Astrocyte of the spinal cord (primary cell): ENCODE results near the gene PATE4.

Source experiments
- DNase-seq: peaks from one replicate; pipeline ENCODE4 v3.0.0; 2011; ENCODE audit warnings: low read depth, low spot score
- H3K4me3 ChIP-seq: 2 replicates; pipeline ENCODE4 v1.5.1; 2011; ENCODE audit warnings: low read depth, mild to moderate bottlenecking, low read length, moderate library complexity
- in situ Hi-C: cut with HindIII; loops from 2 replicates; pipeline ENCODE4 v1.10.0; 2017; ENCODE audit warnings: low sequenced_read_pairs
- TF ChIP-seq, protein P1 (sequence below): IDR thresholded peaks from 2 replicates; pipeline ENCODE4 v1.5.1; 2012; ENCODE audit warnings: low read depth, mild to moderate bottlenecking, low read length, inconsistent platforms

Gene PATE4, protein sequence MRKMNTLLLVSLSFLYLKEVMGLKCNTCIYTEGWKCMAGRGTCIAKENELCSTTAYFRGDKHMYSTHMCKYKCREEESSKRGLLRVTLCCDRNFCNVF

DNA sequence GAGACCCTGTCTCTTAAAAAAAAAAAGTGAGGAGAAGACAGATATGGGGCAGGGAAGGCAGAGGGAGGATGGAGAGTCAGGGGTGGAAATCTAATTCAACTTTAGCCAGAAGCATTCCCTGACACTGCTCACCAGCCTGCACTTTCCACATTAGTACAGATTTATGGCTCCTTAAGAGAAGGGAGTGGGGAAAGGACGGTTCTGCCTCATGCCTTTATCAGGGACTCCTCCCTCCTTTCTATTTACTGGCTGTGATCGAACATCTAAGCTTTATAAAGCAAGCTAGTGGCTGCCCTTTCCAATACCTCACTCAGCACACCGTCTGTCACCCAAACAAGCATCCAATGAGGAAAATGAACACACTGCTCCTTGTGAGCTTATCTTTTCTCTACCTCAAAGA is at the start of gene PATE4:
PATE4 (plus strand) TSS at position 301 of the 400 bp plus-strand sequence; CDS start at position 345, 44 bp downstream.
- H3K4me3 ChIP-seq, result no peak within 1 kb of the TSS
- TF ChIP-seq, protein P1, sequence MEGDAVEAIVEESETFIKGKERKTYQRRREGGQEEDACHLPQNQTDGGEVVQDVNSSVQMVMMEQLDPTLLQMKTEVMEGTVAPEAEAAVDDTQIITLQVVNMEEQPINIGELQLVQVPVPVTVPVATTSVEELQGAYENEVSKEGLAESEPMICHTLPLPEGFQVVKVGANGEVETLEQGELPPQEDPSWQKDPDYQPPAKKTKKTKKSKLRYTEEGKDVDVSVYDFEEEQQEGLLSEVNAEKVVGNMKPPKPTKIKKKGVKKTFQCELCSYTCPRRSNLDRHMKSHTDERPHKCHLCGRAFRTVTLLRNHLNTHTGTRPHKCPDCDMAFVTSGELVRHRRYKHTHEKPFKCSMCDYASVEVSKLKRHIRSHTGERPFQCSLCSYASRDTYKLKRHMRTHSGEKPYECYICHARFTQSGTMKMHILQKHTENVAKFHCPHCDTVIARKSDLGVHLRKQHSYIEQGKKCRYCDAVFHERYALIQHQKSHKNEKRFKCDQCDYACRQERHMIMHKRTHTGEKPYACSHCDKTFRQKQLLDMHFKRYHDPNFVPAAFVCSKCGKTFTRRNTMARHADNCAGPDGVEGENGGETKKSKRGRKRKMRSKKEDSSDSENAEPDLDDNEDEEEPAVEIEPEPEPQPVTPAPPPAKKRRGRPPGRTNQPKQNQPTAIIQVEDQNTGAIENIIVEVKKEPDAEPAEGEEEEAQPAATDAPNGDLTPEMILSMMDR, result no peak
- no peak for DNase-seq
- in situ Hi-C loops, result no loop called here

DNA sequence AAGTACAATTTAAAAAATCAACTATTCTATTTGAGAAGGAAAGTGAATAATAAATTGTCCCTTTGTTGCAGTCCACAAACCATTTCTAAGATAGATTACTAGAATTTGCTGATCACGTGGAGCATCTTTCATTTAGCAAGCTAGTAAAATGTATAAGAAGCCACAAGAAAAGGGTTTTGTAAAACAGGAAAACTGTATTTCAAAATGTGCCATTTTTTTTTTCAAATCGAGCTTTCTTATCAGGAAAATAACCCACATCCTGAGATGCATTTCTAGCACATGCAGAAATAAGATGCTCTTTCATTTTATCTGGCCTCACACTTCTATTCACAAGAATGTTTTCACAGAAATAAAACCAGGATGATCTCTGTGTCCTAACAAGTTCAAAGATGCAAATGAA is 48.4 kb upstream of the PATE4 start:
- TF ChIP-seq, protein P1, result no peak

DNA sequence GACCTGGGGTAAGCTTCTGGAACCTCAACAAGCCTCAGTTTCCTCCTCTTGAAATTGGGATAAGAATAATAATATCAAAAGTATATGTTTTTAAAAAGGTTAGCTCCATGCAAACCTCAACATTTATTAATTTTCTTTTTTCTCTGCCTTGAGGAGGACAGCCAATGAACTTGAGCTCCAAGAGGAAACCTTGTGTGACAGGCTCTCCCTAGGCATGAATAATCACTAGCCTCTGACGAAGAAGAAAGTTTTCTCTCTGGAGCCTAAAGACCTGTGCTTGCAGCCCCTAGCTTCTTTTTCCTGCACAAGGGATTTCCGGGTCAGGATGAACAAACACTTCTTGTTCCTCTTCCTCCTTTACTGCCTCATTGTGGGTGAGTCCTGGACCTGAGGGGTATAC is 45.3 kb upstream of the PATE4 start, which contains the start of gene PATE3:
PATE3 (plus strand) TSS at position 301 of the 400 bp plus-strand sequence; CDS start at position 326, 25 bp downstream.
- TF ChIP-seq, protein P1, result no peak
- in situ Hi-C loops, result no loop called here
- no peak within 1 kb of the TSS for H3K4me3 ChIP-seq
- DNase-seq, result no peak

More for the DNA sequence above, 48.4 kb upstream of the PATE4 start:
- H3K4me3 ChIP-seq, result no peak overlapping the region
- in situ Hi-C loops, result no loop called here
- no peak for DNase-seq

DNA sequence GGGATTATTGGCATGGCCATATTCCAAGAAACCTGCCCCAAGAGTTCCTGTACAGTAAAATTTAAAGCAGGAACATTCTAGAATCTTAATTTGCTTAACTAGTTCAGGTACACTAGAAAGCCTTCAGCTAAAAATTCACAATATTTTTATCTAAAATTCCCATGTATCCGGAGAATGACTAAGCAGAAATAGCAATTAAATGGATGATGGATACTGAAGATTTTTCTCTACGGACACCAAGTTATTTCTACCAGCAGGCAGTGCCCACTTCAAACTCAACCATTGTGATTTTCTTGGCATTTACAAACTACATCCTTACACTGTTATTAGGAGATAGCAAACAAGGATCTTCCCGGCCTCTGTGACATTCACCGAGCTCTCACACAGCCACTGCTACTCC is 42.3 kb upstream of the PATE4 start:
- TF ChIP-seq, protein P1, result no peak
- no peak for DNase-seq
- no peak overlapping the region for H3K4me3 ChIP-seq
- in situ Hi-C loops, result no loop called here

DNA sequence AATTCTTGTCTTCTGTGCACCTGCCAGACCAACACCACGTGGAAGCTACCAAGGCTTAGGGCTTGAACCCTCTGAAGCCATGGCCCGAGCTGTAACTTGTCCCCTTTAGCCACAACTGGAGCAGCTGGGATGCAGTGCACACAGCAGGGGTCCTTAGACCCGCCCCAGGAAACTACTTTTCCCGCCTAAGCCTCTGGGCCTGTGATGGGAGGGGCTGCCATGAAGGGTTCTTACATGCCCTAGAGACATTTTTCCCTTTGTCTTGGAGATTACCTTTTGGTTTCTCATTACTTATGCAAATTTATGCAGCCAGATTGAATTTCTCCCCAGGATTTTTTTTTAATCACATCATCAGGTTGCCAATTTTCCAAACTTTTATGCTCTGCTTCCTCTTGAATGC is 35.5 kb upstream of the PATE4 start:
- in situ Hi-C loops, result no loop called here
- no peak for DNase-seq
- no peak overlapping the region for H3K4me3 ChIP-seq
- TF ChIP-seq, protein P1, result no peak

DNA sequence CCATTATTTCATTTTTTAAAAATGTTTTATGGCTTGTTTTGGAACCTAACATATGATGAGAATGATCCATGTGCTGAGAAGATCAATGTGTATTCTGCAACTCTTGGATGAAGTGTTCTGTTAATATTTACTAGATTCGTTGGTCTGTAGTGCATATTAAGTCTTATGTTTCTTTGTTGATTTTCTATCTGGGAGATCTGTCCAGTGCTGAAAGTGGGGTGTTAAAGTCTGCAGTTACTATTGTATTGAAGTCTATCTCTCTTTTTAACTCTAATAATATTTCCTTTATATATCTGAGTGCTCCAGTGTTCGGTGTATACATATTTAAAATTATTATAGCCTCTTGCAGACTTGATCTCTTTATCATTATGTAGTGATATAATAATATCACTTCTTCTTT is 33.3 kb upstream of the PATE4 start:
- in situ Hi-C loops, result no loop called here
- TF ChIP-seq, protein P1, result no peak
- H3K4me3 ChIP-seq, result no peak overlapping the region
- no peak for DNase-seq

DNA sequence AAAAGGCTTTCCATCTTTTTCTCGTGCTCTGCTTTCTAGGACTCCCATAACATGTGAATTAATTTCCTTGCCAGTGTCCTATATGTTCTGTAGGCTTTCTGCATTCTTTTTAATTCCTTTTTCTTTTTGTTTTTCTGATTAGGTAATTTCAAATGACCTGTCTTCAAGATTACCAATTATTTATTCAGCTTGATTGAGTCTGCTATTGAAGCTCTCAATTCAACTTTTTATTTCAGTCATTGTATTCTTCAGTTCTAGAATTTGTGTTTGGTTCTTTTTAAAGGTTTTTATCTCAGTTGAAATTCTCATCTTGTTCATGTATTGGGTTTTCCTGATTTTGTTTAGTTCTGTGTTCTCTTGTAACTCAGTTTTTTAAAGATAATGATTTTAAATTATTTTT is 30.7 kb upstream of the PATE4 start:
- in situ Hi-C loops, result no loop called here
- DNase-seq, result no peak
- H3K4me3 ChIP-seq, result no peak overlapping the region
- TF ChIP-seq, protein P1, result no peak
